Astrocyte (in vitro differentiated cells and primary cell): ENCODE results near the gene CER1.
A peak's percentile ranks its signal among the peaks of the same experiment; 100 is the strongest.

Experiments
- CTCF ChIP-seq: IDR thresholded peaks from 2 replicates; pipeline ENCODE4 v1.5.1; 2011; ENCODE audit warnings: low read depth, mild to moderate bottlenecking, inconsistent platforms, low read length, moderate library complexity; ENCODE audit not compliant: insufficient read depth
- EZH2 ChIP-seq: IDR thresholded peaks from 2 replicates; pipeline ENCODE4 v1.6.1; 2012; ENCODE audit warnings: mild to moderate bottlenecking, low read length, inconsistent platforms; ENCODE audit not compliant: insufficient read depth

- TF ChIP-seq CTCF, result peak; percentile 27
- TF ChIP-seq EZH2, result no peak
Observed at GRCh38 chr9:14769230-14769571, 46.7 kb upstream of the CER1 start.
